SK-N-MC (cell line): ENCODE results near the gene SHISA8.

ENCODE experiments used
- EZH2 ChIP-seq: fragments of 200-600 bp; sonication (generic); IDR thresholded peaks from one replicate; pipeline ENCODE4 v1.6.1; 2017; ENCODE audit warnings: antibody characterized with exemption
- FOXP2 ChIP-seq: optimal IDR thresholded peaks from 2 replicates; pipeline ENCODE3; 2011; ENCODE audit warnings: mild to moderate bottlenecking, moderate library complexity; ENCODE audit not compliant: insufficient read depth; ENCODE audit errors: extremely low read length, control extremely low read depth
- POLR2AphosphoS5 ChIP-seq: IDR thresholded peaks from 2 replicates; pipeline ENCODE4 v1.6.1; 2012; ENCODE audit warnings: mild to moderate bottlenecking, low read depth, low read length, borderline replicate concordance

DNA sequence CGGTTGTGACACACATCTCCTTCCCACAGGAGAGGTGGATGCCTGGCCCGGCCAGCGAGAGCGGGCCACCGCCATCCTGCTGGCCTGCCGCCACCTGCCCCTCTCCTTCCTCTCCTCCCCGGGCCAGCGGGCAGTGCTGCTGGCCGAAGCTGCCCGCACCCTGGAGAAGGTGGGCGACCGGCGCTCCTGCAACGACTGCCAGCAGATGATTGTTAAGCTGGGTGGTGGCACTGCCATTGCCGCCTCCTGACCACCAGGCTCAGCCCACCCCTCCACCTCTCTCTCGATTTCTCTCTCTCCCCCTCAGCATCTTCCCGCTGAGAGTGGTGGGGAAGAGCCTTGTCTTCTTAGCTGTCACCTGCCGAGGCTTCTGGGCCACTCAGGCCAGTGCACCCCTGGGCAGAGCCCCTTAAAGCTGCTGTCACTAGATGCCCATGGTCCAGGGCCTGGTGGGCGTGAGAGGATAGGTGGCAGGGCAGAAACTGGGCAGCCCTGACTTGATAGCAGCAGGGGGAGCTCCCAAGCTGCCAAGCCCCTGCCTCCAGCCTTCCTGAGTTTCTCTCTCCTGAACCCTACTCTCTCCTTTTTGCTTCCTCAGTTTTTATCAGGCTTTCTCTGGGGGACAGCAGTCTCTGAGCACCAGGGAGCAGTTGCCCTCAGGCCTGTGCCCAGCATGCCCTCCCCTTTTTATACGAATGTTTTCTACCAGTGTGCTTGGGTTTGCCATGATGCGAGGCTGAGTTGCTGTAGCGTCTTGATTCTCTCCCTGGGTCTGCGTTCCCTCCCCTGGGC lies 9.3 kb downstream of the SHISA8 start:
- no peak for TF ChIP-seq POLR2AphosphoS5
- no peak for TF ChIP-seq EZH2
- TF ChIP-seq FOXP2 = no peak
